GM21737 (cell line): ENCODE results near the gene INSM1.
"Not testable (repeated sequence)": the region's sequence is repeated elsewhere in the genome, so short reads cannot be mapped to it uniquely, and the experiment has no call there.

ENCODE experiments used
- ATAC-seq: cut with Tn5 transposase; IDR thresholded peaks from one replicate; pipeline ENCODE4 v1.9.1; 2021; ENCODE audit warnings: mild to moderate bottlenecking, moderate library complexity; ENCODE audit not compliant: unreplicated experiment

The INSM1 gene

GRCh38 chr20:20367575-20368417 lies at the start of gene INSM1:
Gene INSM1 (plus strand): TSS chr20:20368104. CDS start chr20:20368268, 164 bp downstream.
- ATAC-seq, result no peak

GRCh38 chr20:20318365-20319161 lies 49.3 kb upstream of the INSM1 start:
- ATAC-seq, result no peak

GRCh38 chr20:20321134-20321533 lies 46.8 kb upstream of the INSM1 start:
- no peak for ATAC-seq

- no peak for ATAC-seq
Observed at GRCh38 chr20:20321917-20322316, 46.0 kb upstream of the INSM1 start.

GRCh38 chr20:20322912-20323311 lies 45.0 kb upstream of the INSM1 start:
- ATAC-seq, result no peak

GRCh38 chr20:20327746-20328145 lies 40.2 kb upstream of the INSM1 start:
- no peak for ATAC-seq

GRCh38 chr20:20329564-20329963 lies 38.3 kb upstream of the INSM1 start:
- no peak for ATAC-seq

- ATAC-seq, result no peak
Observed at GRCh38 chr20:20331156-20331555, 36.7 kb upstream of the INSM1 start.

- no peak for ATAC-seq
Observed at GRCh38 chr20:20331817-20332216, 36.1 kb upstream of the INSM1 start.

- ATAC-seq, result no peak
Observed at GRCh38 chr20:20333866-20334265, 34.0 kb upstream of the INSM1 start.

- ATAC-seq, result peak; percentile 78
Observed at GRCh38 chr20:20334489-20334888, 33.4 kb upstream of the INSM1 start.

GRCh38 chr20:20338133-20338730 lies 29.7 kb upstream of the INSM1 start:
- no peak for ATAC-seq

- ATAC-seq, result no peak
Observed at GRCh38 chr20:20340443-20340842, 27.5 kb upstream of the INSM1 start.

- no peak for ATAC-seq
Observed at GRCh38 chr20:20341371-20341770, 26.5 kb upstream of the INSM1 start.

- no peak for ATAC-seq
Observed at GRCh38 chr20:20342066-20342465, 25.8 kb upstream of the INSM1 start.

- no peak for ATAC-seq
Observed at GRCh38 chr20:20343932-20344331, 24.0 kb upstream of the INSM1 start.

GRCh38 chr20:20344476-20344875 lies 23.4 kb upstream of the INSM1 start:
- ATAC-seq, result no peak

- ATAC-seq, result no peak
Observed at GRCh38 chr20:20353576-20353975, 14.3 kb upstream of the INSM1 start.

GRCh38 chr20:20355503-20355902 lies 12.4 kb upstream of the INSM1 start:
- ATAC-seq, result not testable (repeated sequence)

GRCh38 chr20:20358801-20359200 lies 9.1 kb upstream of the INSM1 start:
- no peak for ATAC-seq

- ATAC-seq, result no peak
Observed at GRCh38 chr20:20359628-20360027, 8.3 kb upstream of the INSM1 start.

- no peak for ATAC-seq
Observed at GRCh38 chr20:20360464-20360863, 7.4 kb upstream of the INSM1 start.
